Pancreas (tissue), 10 donors: ENCODE measurements around the gene OR51G1. TPM values are rescaled to one million over a fixed set of nuclear protein-coding genes. Genes with fewer than 3 reads are reported as not detected.

Source experiments
- ATAC-seq, 4 donors: fragments of 200-7000 bp; cut with Tn5 transposase; one replicate each; pipeline versions ENCODE4 v1.8.0 to v1.9.1; 2020; ENCODE audit warnings: mild to moderate bottlenecking in 4 of 4, moderate library complexity in 4 of 4
- DNase-seq, 6 donors: peaks; one replicate each; pipeline ENCODE4 v3.0.0-alpha.2; 2020
- FAIRE-seq: peaks from 2 replicates; lab custom pipeline; 2012; peaks lifted over from hg19 to GRCh38; lab: Jason Lieb, UNC
- H3K27ac ChIP-seq, 4 donors: fragments of 200-600 bp; sonication (generic); 1 replicate in 3 of 4; 2 replicates in 1 of 4; pipeline versions ENCODE4 v1.5.0 to v1.8.0; 2020
- H3K27me3 ChIP-seq, 4 donors: fragments of 200-600 bp; one replicate each; pipeline ENCODE4 v1.8.0; 2021
- H3K36me3 ChIP-seq, 3 donors: fragments of 200-600 bp; sonication (generic) in 1 of 3; one replicate each; pipeline versions ENCODE4 v1.5.0 to v1.8.0; 2020 to 2021
- H3K4me1 ChIP-seq, 3 donors: fragments of 200-600 bp; one replicate each; pipeline ENCODE4 v1.8.0; 2021
- H3K4me3 ChIP-seq, 4 donors: fragments of 200-600 bp; sonication (generic) in 2 of 4; one replicate each; pipeline versions ENCODE4 v1.5.0 to v1.8.0; 2020 to 2021
- H3K9me3 ChIP-seq, 4 donors: fragments of 200-600 bp; one replicate each; pipeline ENCODE4 v1.8.0; 2021
- CTCF ChIP-seq, 4 donors: fragments of 200-600 bp; sonication (generic) in 3 of 4; IDR thresholded peaks; one replicate each; pipeline versions ENCODE4 v1.5.0 to v1.8.0; 2021; ENCODE audit warnings: antibody characterized with exemption in 4 of 4
- WGBS, 2 donors: extraction: QIAGEN DNeasy Blood & Tissue Kit; methylation state at CpG; one replicate each; pipeline ENCODE4 v1.1.7; 2013; 5-methylcytosine and 5-hydroxymethylcytosine counted together
- intact Hi-C, 3 donors: fragments of 100-400 bp; cut with DNase I; formaldehyde crosslinking; loops; one replicate each; pipeline versions ENCODE4 v1.11.1 to v1.14.2; 2022
- polyA plus RNA-seq, 2 donors: library from polyadenylated mRNA; stranded (reverse); fragments of 200-250 nt; gene quantifications; one replicate each; pipeline ENCODE4 v1.2.3, GENCODE V29; 2013
- total RNA-seq, 6 donors: library from RNA; stranded (reverse); fragmentation: NEBNext Ultra II Directional in 4 of 6; extraction: Animal tissue kit (Norgen Biotek cat#: 25700) in 4 of 6; gene quantifications; one replicate each; pipeline versions ENCODE4 v1.2.1 to v1.2.4, GENCODE V29; 2021 to 2023
- donor health status: healthy with polysubstance abuse.
- donor health status: DM: no; HTN: no; CAD: no; lungs with moderate emphysema.
- donor health status: DM: no; HTN: no; CAD: no.
- donor health status: control.
- donor health status: control.
- donor health status: Bipolar disorder and iron deficiency.
- donor health status: DM: yes; HTN: yes; CAD: no.
- donor health status: DM: no; HTN: no; CAD: no.
- donor health status: DM: no; HTN: no; CAD: no.
- donor health status: DM: yes; HTN: yes; CAD: no.

The OR51G1 gene
- total and polyA plus RNA-seq, 8 donors: not detected

GRCh38 chr11:4890279-4890678 is 33.9 kb downstream of the OR51G1 start:
- DNase-seq (no peak), FAIRE-seq (no peak), ATAC-seq (no peak)
- Histone ChIP-seq H3K36me3 (no peaks in the 10 kb centered on the region), H3K4me1 (no peaks in the 10 kb centered on the region), H3K27ac (no peak overlapping the region), H3K4me3 (no peak overlapping the region), H3K9me3 (no peaks in the 10 kb centered on the region), H3K27me3 (no peaks in the 10 kb centered on the region)
- intact Hi-C loops: no loop called here
- 81 to 83% methylated on average over 2 of the region's 2 CpGs for WGBS, 2 donors
- no peak for TF ChIP-seq CTCF (IDR thresholded peaks at IDR 0.05)

- Histone ChIP-seq H3K27me3 (no peaks in the 10 kb centered on the region), H3K4me3 (no peak overlapping the region), H3K9me3 (no peaks in the 10 kb centered on the region), H3K36me3 (no peaks in the 10 kb centered on the region), H3K27ac (no peak overlapping the region), H3K4me1 (no peaks in the 10 kb centered on the region)
- DNase-seq: no peak
- no peak for FAIRE-seq
- intact Hi-C loops: no loop called here
- 0% methylated on average over 1 of the region's 1 CpG for WGBS, 2 donors
- TF ChIP-seq CTCF (IDR thresholded peaks at IDR 0.05): no peak
- ATAC-seq: no peak
These were observed 36.5 kb downstream of the OR51G1 start for GRCh38 chr11:4887591-4887990.

GRCh38 chr11:4886186-4886585 is 38.0 kb downstream of the OR51G1 start:
- WGBS, 2 donors: 51 to 63% methylated on average over 3 of the region's 3 CpGs
- Histone ChIP-seq H3K27ac (no peak overlapping the region), H3K27me3 (no peaks in the 10 kb centered on the region), H3K36me3 (no peaks in the 10 kb centered on the region), H3K9me3 (no peaks in the 10 kb centered on the region), H3K4me1 (no peaks in the 10 kb centered on the region), H3K4me3 (no peak overlapping the region)
- no peak for ATAC-seq
- TF ChIP-seq CTCF (IDR thresholded peaks at IDR 0.05): no peak
- no peak for DNase-seq
- no peak for FAIRE-seq
- intact Hi-C loops: no loop called here

GRCh38 chr11:4884361-4884760 is 39.8 kb downstream of the OR51G1 start:
- Histone ChIP-seq H3K9me3 (no peaks in the 10 kb centered on the region), H3K36me3 (no peaks in the 10 kb centered on the region), H3K27me3 (no peaks in the 10 kb centered on the region), H3K4me3 (no peak overlapping the region), H3K4me1 (no peaks in the 10 kb centered on the region), H3K27ac (no peak overlapping the region)
- DNase-seq (no peak), FAIRE-seq (no peak), ATAC-seq (no peak)
- WGBS, 2 donors: 67 to 82% methylated on average over 3 of the region's 3 CpGs
- TF ChIP-seq CTCF (IDR thresholded peaks at IDR 0.05): no peak
- intact Hi-C loops: no loop called here

GRCh38 chr11:4882543-4882942 is 41.6 kb downstream of the OR51G1 start:
- Histone ChIP-seq H3K4me3 (no peak overlapping the region), H3K4me1 (no peaks in the 10 kb centered on the region), H3K9me3 (no peaks in the 10 kb centered on the region), H3K36me3 (no peaks in the 10 kb centered on the region), H3K27me3 (no peaks in the 10 kb centered on the region), H3K27ac (no peak overlapping the region)
- ATAC-seq (no peak), DNase-seq (no peak), FAIRE-seq (no peak)
- 69 to 83% methylated on average over 5 of the region's 5 CpGs for WGBS, 2 donors
- intact Hi-C loops: no loop called here
- no peak for TF ChIP-seq CTCF (IDR thresholded peaks at IDR 0.05)
